GM23338 (cell line): ENCODE measurements around the gene BCO1.

Source experiments
- EZH2 ChIP-seq: fragments of 200-600 bp; sonication (generic); IDR thresholded peaks from one replicate; pipeline ENCODE4 v1.8.0; 2017; ENCODE audit warnings: antibody characterized with exemption, mild to moderate bottlenecking, low read depth; ENCODE audit not compliant: unreplicated experiment
- EZH2phosphoT487 ChIP-seq: fragments of 200-600 bp; sonication (generic); IDR thresholded peaks from one replicate; pipeline ENCODE4 v1.8.1; 2018; ENCODE audit warnings: antibody characterized with exemption; ENCODE audit not compliant: unreplicated experiment
- POLR2AphosphoS5 ChIP-seq: IDR thresholded peaks from 2 replicates; pipeline ENCODE4 v1.6.1; 2016; ENCODE audit warnings: antibody characterized with exemption, low read depth
- ZNF331 ChIP-seq: fragments of 250-450 bp; sonication (Bioruptor Pico); IDR thresholded peaks from 2 replicates; pipeline ENCODE4 v1.5.0; 2020; ENCODE audit warnings: low read depth, mild to moderate bottlenecking, moderate library complexity
- TF ChIP-seq, protein P1 (sequence below), 2 experiments: fragments of 200-600 bp in 1 of 2; sonication (generic) in 1 of 2; conservative IDR thresholded peaks; 2 replicates each; pipeline versions ENCODE4 v1.5.1 to v1.6.1; 2016 to 2017; ENCODE audit warnings: antibody characterized with exemption in 2 of 2, low read depth in 2 of 2, mild to moderate bottlenecking in 2 of 2, moderate library complexity in 1 of 2
- TF ChIP-seq, protein P2 (sequence below): IDR thresholded peaks from 2 replicates; pipeline ENCODE4 v1.6.1; 2016; ENCODE audit warnings: antibody characterized with exemption
- TF ChIP-seq, protein P3 (sequence below): IDR thresholded peaks from one replicate; pipeline ENCODE4 v1.6.1; 2018; ENCODE audit warnings: antibody characterized with exemption; ENCODE audit not compliant: unreplicated experiment
- TF ChIP-seq, protein P4 (sequence below): fragments of 250-450 bp; sonication (Bioruptor Pico); IDR thresholded peaks from 2 replicates; pipeline ENCODE4 v1.5.0; 2020; ENCODE audit warnings: mild to moderate bottlenecking, moderate library complexity

DNA sequence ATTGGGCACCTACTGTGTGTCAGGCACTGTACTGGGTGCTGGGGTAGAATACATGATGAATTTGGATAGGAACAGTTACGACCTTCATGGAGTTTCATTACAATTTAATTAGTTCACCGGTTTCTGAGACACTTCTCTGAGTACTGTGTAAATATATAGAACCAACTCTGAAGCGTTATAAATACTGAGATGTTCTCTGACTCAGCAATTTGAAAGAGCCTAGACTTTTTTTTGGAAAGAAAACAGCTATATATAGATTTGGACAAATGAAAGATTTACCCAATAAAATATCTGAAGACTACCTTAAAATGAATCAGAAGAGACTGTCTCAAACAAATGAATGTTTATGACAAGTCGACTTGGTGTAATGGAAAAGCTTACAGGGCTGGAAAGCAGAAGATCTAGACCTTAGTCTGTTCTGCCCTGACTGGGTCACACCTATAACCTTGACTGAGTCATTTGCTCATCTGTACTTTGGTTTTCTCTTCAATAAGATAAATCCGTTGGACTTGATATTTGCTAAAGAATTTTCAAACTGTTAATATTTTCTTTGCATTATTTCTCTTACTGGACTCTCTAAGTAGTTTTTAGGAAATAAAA, 71.7 kb downstream of the BCO1 start:
- no peak for TF ChIP-seq POLR2AphosphoS5
- TF ChIP-seq, protein P1, sequence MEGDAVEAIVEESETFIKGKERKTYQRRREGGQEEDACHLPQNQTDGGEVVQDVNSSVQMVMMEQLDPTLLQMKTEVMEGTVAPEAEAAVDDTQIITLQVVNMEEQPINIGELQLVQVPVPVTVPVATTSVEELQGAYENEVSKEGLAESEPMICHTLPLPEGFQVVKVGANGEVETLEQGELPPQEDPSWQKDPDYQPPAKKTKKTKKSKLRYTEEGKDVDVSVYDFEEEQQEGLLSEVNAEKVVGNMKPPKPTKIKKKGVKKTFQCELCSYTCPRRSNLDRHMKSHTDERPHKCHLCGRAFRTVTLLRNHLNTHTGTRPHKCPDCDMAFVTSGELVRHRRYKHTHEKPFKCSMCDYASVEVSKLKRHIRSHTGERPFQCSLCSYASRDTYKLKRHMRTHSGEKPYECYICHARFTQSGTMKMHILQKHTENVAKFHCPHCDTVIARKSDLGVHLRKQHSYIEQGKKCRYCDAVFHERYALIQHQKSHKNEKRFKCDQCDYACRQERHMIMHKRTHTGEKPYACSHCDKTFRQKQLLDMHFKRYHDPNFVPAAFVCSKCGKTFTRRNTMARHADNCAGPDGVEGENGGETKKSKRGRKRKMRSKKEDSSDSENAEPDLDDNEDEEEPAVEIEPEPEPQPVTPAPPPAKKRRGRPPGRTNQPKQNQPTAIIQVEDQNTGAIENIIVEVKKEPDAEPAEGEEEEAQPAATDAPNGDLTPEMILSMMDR (conservative IDR thresholded peaks at IDR 0.05; ENCODE audit: low read depth in 2 of 2), result no peak
- TF ChIP-seq, protein P2, sequence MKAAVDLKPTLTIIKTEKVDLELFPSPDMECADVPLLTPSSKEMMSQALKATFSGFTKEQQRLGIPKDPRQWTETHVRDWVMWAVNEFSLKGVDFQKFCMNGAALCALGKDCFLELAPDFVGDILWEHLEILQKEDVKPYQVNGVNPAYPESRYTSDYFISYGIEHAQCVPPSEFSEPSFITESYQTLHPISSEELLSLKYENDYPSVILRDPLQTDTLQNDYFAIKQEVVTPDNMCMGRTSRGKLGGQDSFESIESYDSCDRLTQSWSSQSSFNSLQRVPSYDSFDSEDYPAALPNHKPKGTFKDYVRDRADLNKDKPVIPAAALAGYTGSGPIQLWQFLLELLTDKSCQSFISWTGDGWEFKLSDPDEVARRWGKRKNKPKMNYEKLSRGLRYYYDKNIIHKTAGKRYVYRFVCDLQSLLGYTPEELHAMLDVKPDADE, result no peak
- TF ChIP-seq, protein P3, sequence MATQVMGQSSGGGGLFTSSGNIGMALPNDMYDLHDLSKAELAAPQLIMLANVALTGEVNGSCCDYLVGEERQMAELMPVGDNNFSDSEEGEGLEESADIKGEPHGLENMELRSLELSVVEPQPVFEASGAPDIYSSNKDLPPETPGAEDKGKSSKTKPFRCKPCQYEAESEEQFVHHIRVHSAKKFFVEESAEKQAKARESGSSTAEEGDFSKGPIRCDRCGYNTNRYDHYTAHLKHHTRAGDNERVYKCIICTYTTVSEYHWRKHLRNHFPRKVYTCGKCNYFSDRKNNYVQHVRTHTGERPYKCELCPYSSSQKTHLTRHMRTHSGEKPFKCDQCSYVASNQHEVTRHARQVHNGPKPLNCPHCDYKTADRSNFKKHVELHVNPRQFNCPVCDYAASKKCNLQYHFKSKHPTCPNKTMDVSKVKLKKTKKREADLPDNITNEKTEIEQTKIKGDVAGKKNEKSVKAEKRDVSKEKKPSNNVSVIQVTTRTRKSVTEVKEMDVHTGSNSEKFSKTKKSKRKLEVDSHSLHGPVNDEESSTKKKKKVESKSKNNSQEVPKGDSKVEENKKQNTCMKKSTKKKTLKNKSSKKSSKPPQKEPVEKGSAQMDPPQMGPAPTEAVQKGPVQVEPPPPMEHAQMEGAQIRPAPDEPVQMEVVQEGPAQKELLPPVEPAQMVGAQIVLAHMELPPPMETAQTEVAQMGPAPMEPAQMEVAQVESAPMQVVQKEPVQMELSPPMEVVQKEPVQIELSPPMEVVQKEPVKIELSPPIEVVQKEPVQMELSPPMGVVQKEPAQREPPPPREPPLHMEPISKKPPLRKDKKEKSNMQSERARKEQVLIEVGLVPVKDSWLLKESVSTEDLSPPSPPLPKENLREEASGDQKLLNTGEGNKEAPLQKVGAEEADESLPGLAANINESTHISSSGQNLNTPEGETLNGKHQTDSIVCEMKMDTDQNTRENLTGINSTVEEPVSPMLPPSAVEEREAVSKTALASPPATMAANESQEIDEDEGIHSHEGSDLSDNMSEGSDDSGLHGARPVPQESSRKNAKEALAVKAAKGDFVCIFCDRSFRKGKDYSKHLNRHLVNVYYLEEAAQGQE, result no peak
- TF ChIP-seq, protein P4, sequence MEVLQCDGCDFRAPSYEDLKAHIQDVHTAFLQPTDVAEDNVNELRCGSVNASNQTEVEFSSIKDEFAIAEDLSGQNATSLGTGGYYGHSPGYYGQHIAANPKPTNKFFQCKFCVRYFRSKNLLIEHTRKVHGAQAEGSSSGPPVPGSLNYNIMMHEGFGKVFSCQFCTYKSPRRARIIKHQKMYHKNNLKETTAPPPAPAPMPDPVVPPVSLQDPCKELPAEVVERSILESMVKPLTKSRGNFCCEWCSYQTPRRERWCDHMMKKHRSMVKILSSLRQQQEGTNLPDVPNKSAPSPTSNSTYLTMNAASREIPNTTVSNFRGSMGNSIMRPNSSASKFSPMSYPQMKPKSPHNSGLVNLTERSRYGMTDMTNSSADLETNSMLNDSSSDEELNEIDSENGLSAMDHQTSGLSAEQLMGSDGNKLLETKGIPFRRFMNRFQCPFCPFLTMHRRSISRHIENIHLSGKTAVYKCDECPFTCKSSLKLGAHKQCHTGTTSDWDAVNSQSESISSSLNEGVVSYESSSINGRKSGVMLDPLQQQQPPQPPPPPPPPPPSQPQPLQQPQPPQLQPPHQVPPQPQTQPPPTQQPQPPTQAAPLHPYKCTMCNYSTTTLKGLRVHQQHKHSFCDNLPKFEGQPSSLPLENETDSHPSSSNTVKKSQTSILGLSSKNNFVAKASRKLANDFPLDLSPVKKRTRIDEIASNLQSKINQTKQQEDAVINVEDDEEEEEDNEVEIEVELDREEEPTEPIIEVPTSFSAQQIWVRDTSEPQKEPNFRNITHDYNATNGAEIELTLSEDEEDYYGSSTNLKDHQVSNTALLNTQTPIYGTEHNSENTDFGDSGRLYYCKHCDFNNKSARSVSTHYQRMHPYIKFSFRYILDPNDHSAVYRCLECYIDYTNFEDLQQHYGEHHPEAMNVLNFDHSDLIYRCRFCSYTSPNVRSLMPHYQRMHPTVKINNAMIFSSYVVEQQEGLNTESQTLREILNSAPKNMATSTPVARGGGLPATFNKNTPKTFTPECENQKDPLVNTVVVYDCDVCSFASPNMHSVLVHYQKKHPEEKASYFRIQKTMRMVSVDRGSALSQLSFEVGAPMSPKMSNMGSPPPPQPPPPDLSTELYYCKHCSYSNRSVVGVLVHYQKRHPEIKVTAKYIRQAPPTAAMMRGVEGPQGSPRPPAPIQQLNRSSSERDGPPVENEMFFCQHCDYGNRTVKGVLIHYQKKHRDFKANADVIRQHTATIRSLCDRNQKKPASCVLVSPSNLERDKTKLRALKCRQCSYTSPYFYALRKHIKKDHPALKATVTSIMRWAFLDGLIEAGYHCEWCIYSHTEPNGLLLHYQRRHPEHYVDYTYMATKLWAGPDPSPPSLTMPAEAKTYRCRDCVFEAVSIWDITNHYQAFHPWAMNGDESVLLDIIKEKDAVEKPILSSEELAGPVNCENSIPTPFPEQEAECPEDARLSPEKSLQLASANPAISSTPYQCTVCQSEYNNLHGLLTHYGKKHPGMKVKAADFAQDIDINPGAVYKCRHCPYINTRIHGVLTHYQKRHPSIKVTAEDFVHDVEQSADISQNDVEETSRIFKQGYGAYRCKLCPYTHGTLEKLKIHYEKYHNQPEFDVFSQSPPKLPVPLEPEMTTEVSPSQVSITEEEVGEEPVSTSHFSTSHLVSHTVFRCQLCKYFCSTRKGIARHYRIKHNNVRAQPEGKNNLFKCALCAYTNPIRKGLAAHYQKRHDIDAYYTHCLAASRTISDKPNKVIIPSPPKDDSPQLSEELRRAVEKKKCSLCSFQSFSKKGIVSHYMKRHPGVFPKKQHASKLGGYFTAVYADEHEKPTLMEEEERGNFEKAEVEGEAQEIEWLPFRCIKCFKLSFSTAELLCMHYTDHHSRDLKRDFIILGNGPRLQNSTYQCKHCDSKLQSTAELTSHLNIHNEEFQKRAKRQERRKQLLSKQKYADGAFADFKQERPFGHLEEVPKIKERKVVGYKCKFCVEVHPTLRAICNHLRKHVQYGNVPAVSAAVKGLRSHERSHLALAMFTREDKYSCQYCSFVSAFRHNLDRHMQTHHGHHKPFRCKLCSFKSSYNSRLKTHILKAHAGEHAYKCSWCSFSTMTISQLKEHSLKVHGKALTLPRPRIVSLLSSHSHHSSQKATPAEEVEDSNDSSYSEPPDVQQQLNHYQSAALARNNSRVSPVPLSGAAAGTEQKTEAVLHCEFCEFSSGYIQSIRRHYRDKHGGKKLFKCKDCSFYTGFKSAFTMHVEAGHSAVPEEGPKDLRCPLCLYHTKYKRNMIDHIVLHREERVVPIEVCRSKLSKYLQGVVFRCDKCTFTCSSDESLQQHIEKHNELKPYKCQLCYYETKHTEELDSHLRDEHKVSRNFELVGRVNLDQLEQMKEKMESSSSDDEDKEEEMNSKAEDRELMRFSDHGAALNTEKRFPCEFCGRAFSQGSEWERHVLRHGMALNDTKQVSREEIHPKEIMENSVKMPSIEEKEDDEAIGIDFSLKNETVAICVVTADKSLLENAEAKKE, result no peak
- TF ChIP-seq ZNF331 (CRISPR knock-in tag), result no peak
- TF ChIP-seq EZH2phosphoT487, result no peak
- TF ChIP-seq EZH2, result no peak
